GM21786 (cell line): ENCODE results near the gene PTPRQ.
"Not testable (repeated sequence)": the region's sequence is repeated elsewhere in the genome, so short reads cannot be mapped to it uniquely, and the experiment has no call there.

ENCODE experiments used
- ATAC-seq: cut with Tn5 transposase; IDR thresholded peaks from one replicate; pipeline ENCODE4 v1.9.1; 2021; ENCODE audit not compliant: unreplicated experiment

Gene PTPRQ, protein sequence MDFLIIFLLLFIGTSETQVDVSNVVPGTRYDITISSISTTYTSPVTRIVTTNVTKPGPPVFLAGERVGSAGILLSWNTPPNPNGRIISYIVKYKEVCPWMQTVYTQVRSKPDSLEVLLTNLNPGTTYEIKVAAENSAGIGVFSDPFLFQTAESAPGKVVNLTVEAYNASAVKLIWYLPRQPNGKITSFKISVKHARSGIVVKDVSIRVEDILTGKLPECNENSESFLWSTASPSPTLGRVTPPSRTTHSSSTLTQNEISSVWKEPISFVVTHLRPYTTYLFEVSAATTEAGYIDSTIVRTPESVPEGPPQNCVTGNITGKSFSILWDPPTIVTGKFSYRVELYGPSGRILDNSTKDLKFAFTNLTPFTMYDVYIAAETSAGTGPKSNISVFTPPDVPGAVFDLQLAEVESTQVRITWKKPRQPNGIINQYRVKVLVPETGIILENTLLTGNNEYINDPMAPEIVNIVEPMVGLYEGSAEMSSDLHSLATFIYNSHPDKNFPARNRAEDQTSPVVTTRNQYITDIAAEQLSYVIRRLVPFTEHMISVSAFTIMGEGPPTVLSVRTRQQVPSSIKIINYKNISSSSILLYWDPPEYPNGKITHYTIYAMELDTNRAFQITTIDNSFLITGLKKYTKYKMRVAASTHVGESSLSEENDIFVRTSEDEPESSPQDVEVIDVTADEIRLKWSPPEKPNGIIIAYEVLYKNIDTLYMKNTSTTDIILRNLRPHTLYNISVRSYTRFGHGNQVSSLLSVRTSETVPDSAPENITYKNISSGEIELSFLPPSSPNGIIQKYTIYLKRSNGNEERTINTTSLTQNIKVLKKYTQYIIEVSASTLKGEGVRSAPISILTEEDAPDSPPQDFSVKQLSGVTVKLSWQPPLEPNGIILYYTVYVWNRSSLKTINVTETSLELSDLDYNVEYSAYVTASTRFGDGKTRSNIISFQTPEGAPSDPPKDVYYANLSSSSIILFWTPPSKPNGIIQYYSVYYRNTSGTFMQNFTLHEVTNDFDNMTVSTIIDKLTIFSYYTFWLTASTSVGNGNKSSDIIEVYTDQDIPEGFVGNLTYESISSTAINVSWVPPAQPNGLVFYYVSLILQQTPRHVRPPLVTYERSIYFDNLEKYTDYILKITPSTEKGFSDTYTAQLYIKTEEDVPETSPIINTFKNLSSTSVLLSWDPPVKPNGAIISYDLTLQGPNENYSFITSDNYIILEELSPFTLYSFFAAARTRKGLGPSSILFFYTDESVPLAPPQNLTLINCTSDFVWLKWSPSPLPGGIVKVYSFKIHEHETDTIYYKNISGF (N-terminal part only)

DNA sequence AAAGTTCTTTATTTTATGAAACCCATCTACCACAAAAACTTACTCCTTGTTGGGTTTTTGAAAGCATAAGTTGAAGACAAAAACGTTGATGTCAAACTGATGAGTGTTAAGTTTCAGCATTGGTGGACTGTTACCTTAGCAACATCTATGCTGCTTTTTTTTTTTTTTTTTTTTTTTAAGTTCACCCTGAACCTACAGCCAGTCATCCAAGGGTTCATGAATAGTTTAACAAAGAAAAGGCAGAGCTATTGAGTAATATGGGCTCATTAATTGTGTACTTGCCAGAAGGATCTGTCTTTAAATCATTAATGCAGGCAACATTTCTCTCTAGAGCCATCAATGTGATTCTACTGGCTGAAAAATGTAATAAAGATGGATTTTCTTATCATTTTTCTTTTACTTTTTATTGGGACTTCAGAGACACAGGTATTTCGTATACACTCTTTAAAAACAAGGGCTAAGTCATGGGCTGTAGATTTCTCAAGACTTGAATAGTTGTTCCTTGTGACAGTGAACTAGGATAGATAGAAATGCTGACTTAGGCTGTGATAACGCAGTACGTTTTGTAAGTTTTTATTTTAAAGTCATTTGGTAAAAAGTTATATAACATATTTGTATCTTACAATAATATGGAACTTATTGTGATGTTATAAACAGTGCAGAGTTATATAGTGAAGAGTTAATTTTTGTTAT is at the start of gene PTPRQ:
Gene PTPRQ (plus strand): TSS at position 262 of the 693 bp plus-strand sequence. CDS start 111 bp downstream, at position 373.
- ATAC-seq = no peak

DNA sequence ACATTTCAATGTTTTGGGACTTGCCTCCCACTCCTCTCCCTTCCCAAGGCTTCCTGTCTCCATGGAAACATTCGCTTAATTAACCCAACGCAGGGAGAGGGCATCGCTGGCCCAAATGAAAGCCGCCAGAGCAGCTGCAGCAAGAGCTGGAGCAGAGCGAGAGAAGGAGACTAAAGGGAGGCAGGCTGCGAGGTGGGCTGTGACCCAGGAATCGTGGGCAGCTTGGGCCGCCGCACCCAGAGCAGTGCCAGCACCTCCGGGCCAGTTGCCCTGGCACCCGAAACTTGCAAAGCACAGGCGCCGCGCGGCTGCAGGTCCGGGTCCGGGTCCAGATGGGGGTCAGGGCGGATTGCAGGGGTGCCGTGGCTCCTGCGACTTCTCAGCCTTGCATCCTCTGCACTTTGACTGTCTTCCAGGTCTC is 43.5 kb upstream of the PTPRQ start:
- ATAC-seq = no peak

- no peak for ATAC-seq
Measured at GRCh38 chr12:80401191-80401590, 42.8 kb upstream of the PTPRQ start.

GRCh38 chr12:80404629-80405028 is 39.4 kb upstream of the PTPRQ start:
- no peak for ATAC-seq

DNA sequence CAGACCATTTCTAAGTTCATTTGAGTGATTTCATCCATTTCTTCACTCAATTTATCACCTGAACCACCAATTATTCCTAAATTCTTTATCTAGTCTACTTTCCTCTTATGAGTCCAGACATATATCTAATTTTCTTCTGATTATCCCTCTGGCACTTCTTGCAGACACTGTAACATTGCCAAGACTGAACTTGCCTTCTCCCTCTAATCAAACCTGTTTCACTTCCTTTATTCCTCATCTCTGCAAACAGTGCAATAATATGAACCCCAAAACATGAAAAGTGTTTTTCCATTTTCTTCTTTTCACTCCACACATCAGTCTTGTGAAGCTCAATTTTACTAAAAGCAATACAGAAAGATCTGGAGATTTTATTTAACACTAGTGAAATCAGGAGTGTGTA is 37.8 kb upstream of the PTPRQ start:
- no peak for ATAC-seq

- ATAC-seq = no peak
Measured at GRCh38 chr12:80411787-80412186, 32.2 kb upstream of the PTPRQ start.

- ATAC-seq = peak; percentile 78
Measured at GRCh38 chr12:80412343-80412953, 31.6 kb upstream of the PTPRQ start.

- ATAC-seq = no peak
Measured at GRCh38 chr12:80413462-80413861, 30.6 kb upstream of the PTPRQ start.

DNA sequence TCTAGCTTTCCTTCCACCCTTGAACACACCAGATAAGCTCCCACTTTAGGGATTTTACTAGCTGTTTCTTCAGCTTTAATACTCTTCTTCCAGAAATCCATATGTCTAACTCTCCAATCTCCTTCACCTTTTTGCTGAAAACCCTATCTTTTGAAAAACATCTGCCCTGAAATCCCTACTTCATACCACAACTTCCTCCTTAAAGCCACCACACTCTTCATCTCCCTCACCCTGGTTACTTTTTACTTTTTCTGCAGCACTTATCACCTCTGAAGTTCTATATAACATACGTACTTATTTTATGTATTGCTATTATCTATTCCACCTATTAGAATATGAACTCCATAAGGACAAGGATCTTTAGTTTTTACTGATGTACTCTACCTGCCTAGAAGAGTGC is 28.6 kb upstream of the PTPRQ start:
- no peak for ATAC-seq

- ATAC-seq = no peak
Measured at GRCh38 chr12:80419644-80420043, 24.4 kb upstream of the PTPRQ start.

DNA sequence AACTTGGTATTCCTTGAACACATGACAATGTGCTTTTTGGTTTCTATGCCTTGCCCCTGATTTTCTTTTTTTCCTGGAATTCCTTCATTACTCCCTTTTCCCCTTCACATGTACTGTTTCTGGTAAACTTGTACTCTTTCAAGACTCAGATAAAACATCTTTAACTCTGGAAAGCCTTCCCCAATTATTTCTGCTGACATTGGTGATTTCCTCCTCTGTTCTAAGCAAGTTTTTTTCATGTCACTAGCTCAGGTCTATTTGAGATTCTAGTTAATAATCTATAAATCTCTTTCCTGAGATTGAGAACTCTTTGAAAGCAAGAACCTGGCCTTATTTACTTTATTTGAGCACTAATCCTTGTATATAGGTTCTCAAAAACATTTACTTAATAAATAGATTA is 24.0 kb upstream of the PTPRQ start:
- ATAC-seq = no peak

DNA sequence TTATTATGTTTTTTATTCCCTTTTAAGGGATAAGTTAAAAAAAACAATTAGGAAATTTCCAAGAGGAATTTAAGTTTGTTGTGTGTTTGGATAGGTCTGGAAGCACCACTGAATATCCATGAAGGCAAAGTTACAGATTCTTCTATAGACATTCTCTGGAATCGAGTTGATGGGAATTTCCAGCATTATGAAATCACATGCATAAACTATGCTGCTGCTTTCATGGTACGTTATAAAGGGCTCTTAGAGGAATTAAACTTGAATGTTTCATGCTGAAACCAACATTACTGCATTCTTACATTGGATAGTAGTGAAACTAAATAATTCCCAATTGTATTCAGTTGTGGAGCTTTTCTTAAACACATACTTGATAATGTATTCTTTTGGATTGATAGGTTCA is 21.5 kb upstream of the PTPRQ start:
- no peak for ATAC-seq

GRCh38 chr12:80432061-80432460 is 12.0 kb upstream of the PTPRQ start:
- no peak for ATAC-seq

GRCh38 chr12:80441921-80442320 is 2.1 kb upstream of the PTPRQ start:
- no peak for ATAC-seq

GRCh38 chr12:80442426-80443222 is 1.4 kb upstream of the PTPRQ start:
- no peak for ATAC-seq

GRCh38 chr12:80445083-80445793 is 1.2 kb downstream of the PTPRQ start:
- no peak for ATAC-seq

- ATAC-seq = no peak
Measured at GRCh38 chr12:80456513-80456912, 12.5 kb downstream of the PTPRQ start.

DNA sequence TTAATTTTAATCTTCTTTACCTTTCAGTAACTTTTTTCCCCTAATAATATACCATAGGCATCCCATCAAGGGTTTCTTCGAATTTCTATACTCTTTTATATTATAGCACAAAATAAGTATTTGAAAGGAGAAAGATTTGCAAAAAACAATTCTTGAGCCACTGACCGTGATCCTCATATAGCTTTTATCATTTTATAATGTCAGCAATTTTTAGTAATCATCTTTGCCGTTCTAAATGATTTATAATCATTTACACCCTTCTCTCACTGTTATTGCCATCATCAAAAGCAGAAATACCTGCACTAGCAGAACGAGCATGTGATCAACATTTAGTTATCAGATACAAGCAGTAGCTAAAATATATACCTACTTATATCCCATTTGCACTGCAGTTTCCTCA is 16.9 kb downstream of the PTPRQ start:
- no peak for ATAC-seq

DNA sequence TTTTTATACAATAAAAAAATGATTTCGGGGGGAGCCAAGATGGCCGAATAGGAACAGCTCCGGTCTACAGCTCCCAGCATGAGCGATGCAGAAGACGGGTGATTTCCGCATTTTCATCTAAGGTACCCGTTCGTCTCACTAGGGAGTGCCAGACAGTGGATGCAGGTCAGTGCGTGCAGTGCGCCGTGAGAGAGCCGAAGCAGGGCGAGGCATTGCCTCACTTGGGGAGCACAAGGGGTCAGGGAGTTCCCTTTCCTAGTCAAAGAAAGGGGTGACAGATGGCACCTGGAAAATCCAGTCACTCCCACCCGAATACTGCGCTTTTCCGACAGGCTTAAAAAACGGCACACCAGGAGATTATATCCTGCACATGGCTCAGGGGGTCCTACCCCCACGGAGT is 17.8 kb downstream of the PTPRQ start:
- ATAC-seq = not testable (repeated sequence)
